Measurements from ENCODE around the gene TRIB2.

GRCh38 chr2:12715258-12716031 lies 1.3 kb upstream of the TRIB2 start:
- TF ChIP-seq STAT5B (CRISPR knock-in tag; IDR thresholded peaks at IDR 0.05) (no peak), POLR2AphosphoS5 (IDR thresholded peaks at IDR 0.05; ENCODE audit: control insufficient read depth, insufficient read depth, low read depth, low read length) (no peak), MAFK (IDR thresholded peaks at IDR 0.05; ENCODE audit: low read length) (no peak), RNF2 (IDR thresholded peaks at IDR 0.05) (no peak), HDGF (IDR thresholded peaks at IDR 0.05) (no peak), NR3C1 (CRISPR knock-in tag; IDR thresholded peaks at IDR 0.05) (no peak), ZNF584 (CRISPR knock-in tag; IDR thresholded peaks at IDR 0.05; ENCODE audit: low read depth) (no peak), CTCF (IDR thresholded peaks at IDR 0.05 in 2 of 3, conservative IDR thresholded peaks at IDR 0.05 in 1 of 3; ENCODE audit: insufficient read depth in 2 of 3, low read depth in 1 of 3, low read length in 3 of 3) (no peak), ZBTB17 (CRISPR knock-in tag; IDR thresholded peaks at IDR 0.05) (no peak), NR2C2 (CRISPR knock-in tag; IDR thresholded peaks at IDR 0.05) (no peak), NR2C2 (tag; IDR thresholded peaks at IDR 0.05) (no peak), NFE2 (IDR thresholded peaks at IDR 0.05; ENCODE audit: low read depth) (no peak), TRIM28 (IDR thresholded peaks at IDR 0.05) (no peak), NR2C1 (IDR thresholded peaks at IDR 0.05) (no peak), NR2C1 (tag; IDR thresholded peaks at IDR 0.05) (no peak), AFF4 (CRISPR knock-in tag; IDR thresholded peaks at IDR 0.05) (no peak)
